A549 treated with RU486 at 1 μM for 4 hours (cell line): ENCODE results near the gene RBPMS2. TPM values are rescaled to one million over a fixed set of nuclear protein-coding genes. Genes with fewer than 3 reads are reported as not detected.

Experiments used
- total RNA-seq: library from RNA; stranded (reverse); fragments of 200-300 nt; extraction: Qiagen RNA extraction; gene quantifications from 5 replicates; pipeline ENCODE4 v1.2.3, GENCODE V29; 2022; ENCODE audit warnings: low read depth

Gene RBPMS2
- total RNA-seq: 6.4 to 9.5 TPM (median 7.7 TPM) in 5 replicates

DNA sequence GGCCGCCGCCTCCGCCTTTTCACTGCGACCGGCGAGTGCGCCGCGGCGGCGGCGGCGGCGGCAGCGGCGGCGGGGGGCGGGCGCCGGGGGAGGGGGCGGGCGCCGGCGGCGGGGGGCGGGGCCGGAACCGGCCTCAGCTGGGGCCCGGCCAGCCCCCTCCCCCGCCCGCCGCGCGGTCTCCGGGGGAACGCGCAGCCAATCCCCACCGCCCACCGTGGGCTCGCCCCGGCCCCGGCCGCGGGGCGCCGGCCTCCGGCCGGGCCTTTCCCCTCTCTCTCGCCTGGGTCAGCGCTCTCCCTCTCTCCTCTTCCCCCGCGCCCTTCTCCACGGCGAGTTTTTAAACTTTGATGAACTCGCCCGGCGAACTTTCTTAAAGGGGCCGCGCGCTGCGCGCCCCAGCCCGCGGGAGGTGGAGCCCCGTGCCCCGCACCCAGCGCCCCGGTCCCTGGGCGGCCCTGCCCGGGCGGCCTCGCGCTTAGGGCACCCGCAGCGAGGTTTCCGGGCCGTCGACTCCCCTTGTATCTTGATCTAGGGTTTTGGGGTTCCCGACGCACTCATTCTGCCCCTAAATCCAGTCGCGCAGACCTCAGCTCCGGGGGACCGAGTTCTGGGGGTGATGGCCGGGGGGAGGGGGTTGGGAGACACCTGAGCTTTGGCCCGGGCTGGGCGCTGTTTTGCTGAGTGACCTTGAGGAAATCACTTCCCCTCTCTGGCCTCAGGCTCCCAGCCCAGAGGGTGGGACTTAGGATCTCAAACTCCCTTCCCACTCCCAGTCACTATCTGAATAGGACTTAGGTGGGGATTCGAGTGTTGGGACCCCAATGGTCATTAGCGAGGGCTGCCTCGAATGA lies at the start of gene RBPMS2:
Gene RBPMS2, minus strand, starts transcription at position 39 of the 851 bp plus-strand sequence. CDS start 270 bp downstream, outside the sequence.

Other genes starting within 250 kb of the RBPMS2 start
- 12.7 to 22.4 TPM (median 18.7 TPM) in 5 replicates for gene PIF1, start 50.1 kb upstream of the RBPMS2 start, total RNA-seq
- 5.0 to 6.4 TPM (median 5.6 TPM) in 5 replicates for gene PLEKHO2, start 66.3 kb upstream of the RBPMS2 start, total RNA-seq
- 1.0 to 1.7 TPM (median 1.4 TPM) in 5 replicates for gene ANKDD1A, start 136.3 kb upstream of the RBPMS2 start, total RNA-seq
- 104 to 135 TPM (median 127 TPM) in 5 replicates for gene SPG21, start 214.3 kb upstream of the RBPMS2 start, total RNA-seq